ENCODE results near the gene TPTE2. TPM values are rescaled to one million over a fixed set of nuclear protein-coding genes. Genes with fewer than 3 reads are reported as not detected.
A peak's percentile ranks its signal among the peaks of the same experiment; 100 is the strongest.
"Not testable (repeated sequence)": the region's sequence is repeated elsewhere in the genome, so short reads cannot be mapped to it uniquely, and the experiment has no call there.

TPTE2 gene
- total RNA-seq, 1 experiment from 2014 or later, result not detected

- no peaks in the 10 kb centered on the region for H3K36me3 ChIP-seq
- no peaks in the 10 kb centered on the region for H3K27me3 ChIP-seq
- H3K4me1 ChIP-seq, result peaks cover 11% of the 10 kb centered on the region; the same call in 1 of the 2 replicates
- H3K9me3 ChIP-seq (replicated peaks), result no peaks in the 10 kb centered on the region
- DNase-seq, result peak; percentile 57 to 79
- H3K4me3 ChIP-seq, result peak overlapping the region; percentile 56
- peak overlapping the region; percentile 33 for H3K27ac ChIP-seq
Measured at GRCh38 chr13:19587635-19588300, 26.4 kb upstream of the TPTE2 start.

- H3K9me3 ChIP-seq (replicated peaks), result no peaks in the 10 kb centered on the region
- no peaks in the 10 kb centered on the region for H3K36me3 ChIP-seq
- H3K27me3 ChIP-seq, result no peaks in the 10 kb centered on the region
- H3K4me3 ChIP-seq, result peak overlapping the region; percentile 56
- peak overlapping the region; percentile 33 for H3K27ac ChIP-seq
- peaks cover 4% of the 10 kb centered on the region; the same call in 1 of the 2 replicates for H3K4me1 ChIP-seq
- DNase-seq, result peak; percentile 86
Measured at GRCh38 chr13:19586904-19587634, 25.7 kb upstream of the TPTE2 start.

GRCh38 chr13:19581675-19582074, 20.3 kb upstream of the TPTE2 start:
- H3K27me3 ChIP-seq, result no peaks in the 10 kb centered on the region
- peaks cover 4% of the 10 kb centered on the region; the same call in 1 of the 2 replicates for H3K4me1 ChIP-seq
- H3K27ac ChIP-seq, result no peak overlapping the region
- H3K36me3 ChIP-seq, result no peaks in the 10 kb centered on the region
- H3K9me3 ChIP-seq (replicated peaks), result no peaks in the 10 kb centered on the region
- DNase-seq, result no peak
- no peak overlapping the region for H3K4me3 ChIP-seq

DNA sequence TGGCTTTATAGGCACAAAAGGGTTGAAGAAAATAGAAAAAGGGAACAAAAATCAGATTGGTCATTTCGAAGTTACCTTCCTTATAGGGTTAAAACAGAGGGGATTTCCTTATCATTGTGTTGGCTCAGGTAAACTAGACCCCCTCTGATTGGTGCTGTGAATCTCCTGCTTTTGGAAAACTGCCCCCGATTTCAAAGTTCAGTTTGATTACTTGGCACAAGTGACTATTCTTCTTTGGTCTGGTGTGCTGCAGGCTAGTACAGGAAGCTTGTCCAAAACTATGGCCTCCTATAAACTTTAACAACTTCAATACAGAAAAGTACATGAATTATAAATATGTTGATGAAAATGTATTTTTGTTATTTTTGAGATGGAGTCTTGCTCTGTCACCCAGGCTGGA, 13.9 kb upstream of the TPTE2 start:
- Histone ChIP-seq H3K4me3 (no peak overlapping the region), H3K9me3 (replicated peaks) (no peaks in the 10 kb centered on the region), H3K27me3 (no peaks in the 10 kb centered on the region), H3K4me1 (no peaks in the 10 kb centered on the region), H3K36me3 (no peaks in the 10 kb centered on the region), H3K27ac (no peak overlapping the region)
- DNase-seq, result no peak

GRCh38 chr13:19573120-19573716, 11.9 kb upstream of the TPTE2 start:
- Histone ChIP-seq H3K27me3 (no peaks in the 10 kb centered on the region; the same call in 1 of the 2 replicates), H3K4me3 (no peak overlapping the region), H3K4me1 (no peaks in the 10 kb centered on the region), H3K9me3 (replicated peaks) (no peaks in the 10 kb centered on the region), H3K27ac (no peak overlapping the region), H3K36me3 (no peaks in the 10 kb centered on the region)
- DNase-seq, result no peak

GRCh38 chr13:19572280-19572679, 10.9 kb upstream of the TPTE2 start:
- Histone ChIP-seq H3K27me3 (no peaks in the 10 kb centered on the region; the same call in 1 of the 2 replicates), H3K4me1 (no peaks in the 10 kb centered on the region), H3K27ac (no peak overlapping the region), H3K9me3 (replicated peaks) (no peaks in the 10 kb centered on the region), H3K4me3 (no peak overlapping the region), H3K36me3 (no peaks in the 10 kb centered on the region)
- no peak for DNase-seq

GRCh38 chr13:19567820-19568534, 6.6 kb upstream of the TPTE2 start:
- H3K27me3 ChIP-seq, result no peaks in the 10 kb centered on the region; the same call in 1 of the 2 replicates
- no peaks in the 10 kb centered on the region for H3K4me1 ChIP-seq
- DNase-seq, result no peak
- no peaks in the 10 kb centered on the region for H3K9me3 ChIP-seq (replicated peaks)
- no peak overlapping the region for H3K27ac ChIP-seq
- no peaks in the 10 kb centered on the region for H3K36me3 ChIP-seq
- no peak overlapping the region for H3K4me3 ChIP-seq

DNA sequence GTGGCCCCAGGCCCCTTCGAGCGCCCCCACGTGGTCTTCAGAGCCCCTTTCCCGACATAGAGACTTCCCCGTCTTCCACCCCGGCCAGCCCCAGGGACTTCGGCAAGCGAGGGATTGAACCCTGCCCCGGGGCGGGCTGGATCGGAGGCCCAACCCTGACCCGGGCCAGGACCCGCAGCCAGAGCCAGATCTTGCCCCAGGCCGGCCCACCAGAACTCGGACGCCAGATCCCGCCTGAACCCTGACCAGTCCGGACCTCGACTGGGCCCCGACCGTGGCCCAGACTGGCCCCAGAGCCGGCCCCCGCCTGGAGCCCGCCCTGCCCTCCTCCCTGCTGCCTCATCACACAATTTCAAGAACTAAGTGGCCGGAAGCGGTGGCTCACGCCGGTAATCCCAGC, 253 bp upstream of the TPTE2 start:
- Histone ChIP-seq H3K4me3 (no peak overlapping the region), H3K27ac (no peak overlapping the region), H3K36me3 (no peaks in the 10 kb centered on the region), H3K9me3 (replicated peaks) (no peaks in the 10 kb centered on the region), H3K4me1 (no peaks in the 10 kb centered on the region), H3K27me3 (no peaks in the 10 kb centered on the region)
- no peak for DNase-seq

DNA sequence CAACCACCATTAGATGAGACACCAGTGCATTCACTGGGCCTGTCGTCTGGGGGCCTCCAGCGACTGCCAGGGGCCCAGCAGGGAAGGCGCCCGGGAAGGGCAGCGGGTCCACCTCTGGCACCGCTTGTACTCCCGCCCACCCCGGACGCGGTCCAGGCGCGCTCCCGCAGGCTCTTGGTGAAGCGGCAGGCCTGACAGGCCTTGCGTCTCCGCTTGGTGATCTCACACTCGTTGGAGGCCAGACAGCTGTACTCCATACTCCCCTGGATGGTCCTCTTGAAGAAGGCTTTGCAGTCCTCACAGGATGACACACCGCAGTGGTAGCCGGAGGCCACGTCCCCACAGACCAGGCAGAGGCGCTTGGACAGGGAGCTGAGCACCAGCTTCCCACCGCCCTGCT, 660 bp downstream of the TPTE2 start:
- H3K36me3 ChIP-seq; H3K9me3 ChIP-seq (replicated peaks); H3K4me3 ChIP-seq; H3K4me1 ChIP-seq; H3K27me3 ChIP-seq; H3K27ac ChIP-seq; DNase-seq: not testable (repeated sequence)

GRCh38 chr13:19559739-19560138, 1.6 kb downstream of the TPTE2 start:
- DNase-seq; H3K4me3 ChIP-seq; H3K36me3 ChIP-seq; H3K4me1 ChIP-seq; H3K27me3 ChIP-seq; H3K9me3 ChIP-seq (replicated peaks); H3K27ac ChIP-seq: not testable (repeated sequence)

DNA sequence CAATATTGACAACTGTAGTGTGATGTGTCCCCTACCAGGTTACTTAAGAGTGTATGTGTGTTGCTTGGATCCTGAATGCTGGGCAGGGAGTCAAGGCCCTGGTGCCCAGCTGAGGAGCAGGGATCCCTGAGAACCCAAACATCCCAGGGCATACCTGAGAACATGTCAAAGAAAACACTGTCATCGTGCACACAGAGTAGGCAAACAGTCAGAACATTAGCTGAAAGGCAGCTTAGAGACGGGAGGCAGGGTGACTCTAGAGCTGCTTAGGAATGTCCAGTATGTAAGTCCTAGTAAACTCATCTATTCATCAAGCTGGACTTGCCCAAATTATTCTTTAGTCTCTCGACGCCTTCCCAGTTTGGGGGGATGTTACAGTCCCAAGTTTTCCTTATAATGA, 4.0 kb downstream of the TPTE2 start:
- not testable (repeated sequence) for H3K9me3 ChIP-seq (replicated peaks); DNase-seq; H3K36me3 ChIP-seq; H3K27ac ChIP-seq; H3K4me1 ChIP-seq; H3K4me3 ChIP-seq; H3K27me3 ChIP-seq

DNA sequence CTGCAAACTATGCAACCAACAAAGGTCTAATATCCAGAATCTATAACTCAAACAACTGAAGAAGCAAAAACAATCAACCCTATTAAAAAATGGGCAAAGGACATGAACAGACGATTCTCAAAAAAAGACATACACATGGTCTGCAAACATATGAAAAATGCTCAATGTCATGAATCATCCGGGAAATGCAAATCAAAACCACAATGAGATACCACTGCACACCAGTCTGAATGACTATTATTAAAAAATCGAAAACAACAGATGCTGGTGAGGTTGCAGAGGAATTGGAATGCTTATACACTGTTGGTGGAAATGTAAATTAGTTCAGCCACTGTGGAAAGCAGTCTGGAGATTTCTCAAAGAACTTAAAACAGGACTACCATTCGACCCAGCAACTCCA, 12.1 kb downstream of the TPTE2 start:
- H3K4me3 ChIP-seq; H3K9me3 ChIP-seq (replicated peaks); DNase-seq; H3K27me3 ChIP-seq; H3K36me3 ChIP-seq; H3K27ac ChIP-seq; H3K4me1 ChIP-seq: not testable (repeated sequence)

GRCh38 chr13:19525634-19526033, 35.7 kb downstream of the TPTE2 start:
- not testable (repeated sequence) for H3K4me1 ChIP-seq; H3K4me3 ChIP-seq; H3K27ac ChIP-seq; H3K9me3 ChIP-seq (replicated peaks); H3K36me3 ChIP-seq; DNase-seq; H3K27me3 ChIP-seq

GRCh38 chr13:19519049-19519448, 42.3 kb downstream of the TPTE2 start:
- H3K27me3 ChIP-seq, result no peaks in the 10 kb centered on the region
- no peaks in the 10 kb centered on the region for H3K4me1 ChIP-seq
- H3K4me3 ChIP-seq, result no peak overlapping the region
- H3K27ac ChIP-seq, result no peak overlapping the region
- no peaks in the 10 kb centered on the region for H3K9me3 ChIP-seq (replicated peaks)
- no peak for DNase-seq
- H3K36me3 ChIP-seq, result no peaks in the 10 kb centered on the region

DNA sequence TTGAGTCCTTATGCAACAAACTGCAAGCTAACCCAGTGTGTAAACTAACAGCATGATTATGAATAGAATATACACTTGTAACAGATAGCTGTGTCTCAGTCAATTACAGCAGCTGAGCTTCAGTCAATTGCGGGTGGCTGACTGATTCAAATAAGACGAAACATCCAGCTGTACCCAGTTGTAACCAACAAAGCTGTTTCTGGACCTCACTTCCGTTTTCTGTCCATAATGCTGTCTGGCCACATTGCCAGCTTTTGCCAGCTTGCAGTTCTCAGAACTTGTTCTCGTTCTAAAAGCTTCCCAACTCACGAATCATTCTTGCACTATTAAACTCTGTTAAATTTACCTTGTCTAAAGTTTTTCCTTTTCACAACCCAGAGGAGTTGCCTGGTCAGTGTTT, 53.7 kb downstream of the TPTE2 start:
- not testable (repeated sequence) for H3K27me3 ChIP-seq; H3K4me3 ChIP-seq; H3K4me1 ChIP-seq; H3K9me3 ChIP-seq (replicated peaks); H3K36me3 ChIP-seq; H3K27ac ChIP-seq; DNase-seq
